A549 (cell line): ENCODE data around the gene ALDH16A1. TPM values are rescaled to one million over a fixed set of nuclear protein-coding genes. Genes with fewer than 3 reads are reported as not detected.

Source experiments
- ATAC-seq, 2 experiments: fragments of 200-7000 bp in 1 of 2; fragments of >200 bp in 1 of 2; cut with Nextera tagmentation in 1 of 2; cut with Tn5 transposase in 1 of 2; 3 replicates each; pipeline versions ENCODE4 v1.8.0 to v1.9.1; 2018 to 2020; ENCODE audit warnings: mild to moderate bottlenecking in 1 of 2, moderate library complexity in 1 of 2
- CTCF ChIA-PET: fragments of 300-600 bp; sonication (Branson Sonifier 250); formaldehyde crosslinking; extraction: SDS; loops from one replicate; lab custom pipeline; 2021; ENCODE audit warnings: antibody characterized with exemption, inconsistent platforms; lab: Yijun Ruan, JAX
- POLR2A ChIA-PET: fragments of 350-600 bp; formaldehyde crosslinking; extraction: SDS; loops from one replicate; lab custom pipeline; 2021; ENCODE audit warnings: antibody characterized with exemption, inconsistent platforms; lab: Yijun Ruan, JAX
- DNase-seq, 2 experiments: peaks; one replicate each; pipeline versions ENCODE4 v3.0.0 to v3.0.0-alpha.2; 2011 to 2016; ENCODE audit warnings: low read depth in 1 of 2, low spot score in 1 of 2
- FAIRE-seq: peaks from 2 replicates; lab custom pipeline; 2011; peaks lifted over from hg19 to GRCh38; lab: Jason Lieb, UNC
- H3K27ac ChIP-seq, 2 experiments: fragments of >200 bp; sonication (Bioruptor Twin); formaldehyde crosslinking; 3 replicates each; pipeline ENCODE4 v1.5.1; 2016 to 2017
- H3K4me1 ChIP-seq: fragments of >200 bp; sonication (Bioruptor Twin); formaldehyde crosslinking; 3 replicates; pipeline ENCODE4 v1.6.1; 2016
- H3K4me2 ChIP-seq: fragments of >200 bp; sonication (Bioruptor Twin); formaldehyde crosslinking; 3 replicates; pipeline ENCODE4 v1.6.1; 2016
- H3K4me3 ChIP-seq: fragments of >200 bp; sonication (Bioruptor Twin); formaldehyde crosslinking; 3 replicates; pipeline ENCODE4 v1.5.1; 2016
- H3K9me3 ChIP-seq: fragments of >200 bp; sonication (Bioruptor Twin); formaldehyde crosslinking; 3 replicates; pipeline ENCODE4 v1.6.1; 2016
- CBX2 ChIP-seq: fragments of 200-600 bp; sonication (generic); IDR thresholded peaks from 2 replicates; pipeline ENCODE4 v1.6.1; 2016; ENCODE audit warnings: low read depth, mild to moderate bottlenecking, borderline replicate concordance
- CBX8 ChIP-seq: fragments of 200-600 bp; sonication (generic); IDR thresholded peaks from 2 replicates; pipeline ENCODE4 v1.6.1; 2016
- CHD2 ChIP-seq: fragments of 150-350 bp; IDR thresholded peaks from 2 replicates; pipeline ENCODE4 v1.6.1; 2014; ENCODE audit warnings: low read length; ENCODE audit not compliant: partially characterized antibody
- EHF ChIP-seq: fragments of 250-450 bp; sonication (Bioruptor Pico); IDR thresholded peaks from 2 replicates; pipeline ENCODE4 v1.5.0; 2020; ENCODE audit warnings: mild to moderate bottlenecking
- FOSB ChIP-seq: fragments of 250-450 bp; sonication (Bioruptor Pico); IDR thresholded peaks from 2 replicates; pipeline ENCODE4 v1.5.0; 2020; ENCODE audit warnings: mild to moderate bottlenecking, moderate library complexity
- FOSL2 ChIP-seq, 2 experiments: fragments of 450-650 bp in 1 of 2; fragments of >200 bp in 1 of 2; sonication (Bioruptor Twin) in 1 of 2; formaldehyde crosslinking; IDR thresholded peaks; 2 replicates each; pipeline versions ENCODE4 v1.5.0 to v1.6.1; 2016 to 2020; ENCODE audit warnings: mild to moderate bottlenecking in 1 of 2, moderate library complexity in 1 of 2
- GATA3 ChIP-seq: IDR thresholded peaks from 2 replicates; pipeline ENCODE4 v1.6.1; 2012; ENCODE audit warnings: borderline replicate concordance
- HOXA7 ChIP-seq: fragments of 250-450 bp; sonication (Bioruptor Pico); IDR thresholded peaks from 2 replicates; pipeline ENCODE4 v1.5.0; 2020; ENCODE audit warnings: mild to moderate bottlenecking, moderate library complexity
- KDM5A ChIP-seq: fragments of 200-600 bp; sonication (generic); IDR thresholded peaks from 2 replicates; pipeline ENCODE4 v1.6.1; 2016; ENCODE audit warnings: antibody characterized with exemption, mild to moderate bottlenecking
- NR3C1 ChIP-seq: fragments of >200 bp; sonication (Bioruptor Twin); formaldehyde crosslinking; IDR thresholded peaks from 3 replicates; pipeline ENCODE4 v1.6.1; 2017
- PHF8 ChIP-seq: fragments of 200-600 bp; sonication (generic); IDR thresholded peaks from 2 replicates; pipeline ENCODE4 v1.6.1; 2016; ENCODE audit warnings: low read depth, mild to moderate bottlenecking, antibody characterized with exemption, moderate library complexity, borderline replicate concordance
- RAD21 ChIP-seq, 2 experiments: fragments of >200 bp in 1 of 2; sonication (Bioruptor Twin) in 1 of 2; formaldehyde crosslinking in 1 of 2; IDR thresholded peaks in 1 of 2; conservative IDR thresholded peaks in 1 of 2; 2 replicates in 1 of 2; 3 replicates in 1 of 2; pipeline ENCODE4 v1.6.1; 2012 to 2018; ENCODE audit warnings: inconsistent platforms in 1 of 2
- RFX5 ChIP-seq: fragments of 450-650 bp; IDR thresholded peaks from 2 replicates; pipeline ENCODE4 v1.7.1; 2014; ENCODE audit warnings: antibody characterized with exemption, mild to moderate bottlenecking, moderate library complexity
- TP53 ChIP-seq: fragments of 250-450 bp; sonication (Bioruptor Pico); IDR thresholded peaks from 2 replicates; pipeline ENCODE4 v1.5.0; 2021; ENCODE audit warnings: mild to moderate bottlenecking, moderate library complexity
- ZNF302 ChIP-seq: fragments of 250-450 bp; sonication (Bioruptor Pico); IDR thresholded peaks from 2 replicates; pipeline ENCODE4 v1.9.0; 2021; ENCODE audit warnings: inconsistent platforms, mild to moderate bottlenecking, moderate library complexity
- WGBS: methylation state at CpG from one replicate; pipeline ENCODE4 v1.1.6; 2017; ENCODE audit errors: missing lambda C conversion rate; 5-methylcytosine and 5-hydroxymethylcytosine counted together
- polyA plus RNA-seq, 4 experiments: library from polyadenylated mRNA; depleted of rRNA in 3 of 4; stranded (reverse); fragments of >200 nt; fragmentation: RNase III in 1 of 4; extraction: RNeasy Plus Mini Kit Qiagen cat#74134 plus additional on column Dnase treatment in 1 of 4; gene quantifications; 2 replicates in 3 of 4; 3 replicates in 1 of 4; pipeline ENCODE4 v1.2.3, GENCODE V29; 2011 to 2017
- TF ChIP-seq, protein P1 (sequence below): fragments of 450-650 bp; IDR thresholded peaks from 2 replicates; pipeline ENCODE4 v1.6.1; 2014; ENCODE audit warnings: antibody characterized with exemption
- TF ChIP-seq, protein P2 (sequence below): fragments of 250-450 bp; sonication (Bioruptor Pico); IDR thresholded peaks from 2 replicates; pipeline ENCODE4 v1.5.0; 2020; ENCODE audit warnings: low read depth, mild to moderate bottlenecking, moderate library complexity
- TF ChIP-seq, protein P3 (sequence below): IDR thresholded peaks from 2 replicates; pipeline ENCODE4 v1.6.1; 2012; ENCODE audit warnings: low read depth, borderline replicate concordance
- TF ChIP-seq, protein P4 (sequence below): IDR thresholded peaks from 2 replicates; pipeline ENCODE4 v1.6.1; 2012
- TF ChIP-seq, protein P5 (sequence below): fragments of >200 bp; sonication (Bioruptor Twin); formaldehyde crosslinking; IDR thresholded peaks from 2 replicates; pipeline ENCODE4 v1.6.1; 2016
- TF ChIP-seq, protein P6 (sequence below): fragments of 150-350 bp; IDR thresholded peaks from 2 replicates; pipeline ENCODE4 v1.6.1; 2014; ENCODE audit warnings: low read depth, mild to moderate bottlenecking, low read length

Gene ALDH16A1
- polyA plus RNA-seq, 2 of the 4 experiments (the other 2 are of a cell fraction): 10.2 to 23.0 TPM

DNA sequence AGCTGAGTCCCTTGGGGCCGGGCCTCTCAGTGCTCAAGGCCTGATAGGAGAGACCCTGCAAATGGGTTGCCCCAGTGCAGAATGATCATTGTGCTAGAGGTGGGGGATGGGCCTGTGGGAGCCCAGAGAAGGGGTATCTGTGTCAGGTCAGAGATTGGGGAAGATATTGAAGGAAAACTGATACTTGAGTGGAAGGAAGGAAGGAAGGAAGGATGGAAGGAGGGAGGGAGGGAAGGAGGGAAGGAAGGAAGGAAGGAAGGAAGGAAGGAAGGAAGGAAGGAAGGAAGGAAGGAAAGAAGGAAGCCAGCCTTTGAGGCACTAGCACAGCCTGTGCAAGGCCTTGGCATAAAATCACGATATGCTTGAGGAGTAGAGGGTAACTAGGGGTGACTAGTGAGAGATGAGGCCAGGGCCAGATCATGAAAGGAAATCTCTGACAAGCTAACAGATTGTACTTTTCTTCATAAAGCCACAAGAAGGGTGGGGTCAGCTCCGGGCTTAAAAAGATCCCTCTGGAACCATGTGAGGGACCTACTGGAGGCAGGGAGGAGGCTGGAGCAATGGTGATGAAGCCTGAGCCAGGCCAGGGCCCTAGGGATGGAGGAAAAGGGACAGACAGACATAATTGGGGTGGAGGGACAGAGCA is 41.2 kb upstream of the ALDH16A1 start:
- FAIRE-seq (no peak), ATAC-seq (no peak), DNase-seq (no peak)
- ChIA-PET POLR2A (interaction anchor here (1.3 to 1.4 kb wide), 2 partner anchors 10 to 42 kb away, joined by 3 to 4 read pairs; no protein-coding TSS in a partner anchor), CTCF (interaction anchor here (0.6 to 6.8 kb wide), 9 partner anchors 8 to 393 kb away, joined by 3 to 58 read pairs (median 3); partner anchors contain the start of gene GFY)
- Histone ChIP-seq H3K4me1 (no peaks in the 10 kb centered on the region), H3K4me3 (no peak overlapping the region), H3K27ac (no peak overlapping the region), H3K4me2 (no peak overlapping the region), H3K9me3 (no peaks in the 10 kb centered on the region)
- WGBS: 49% methylated on average over 3 of the region's 3 CpGs
- TF ChIP-seq FOSL2 (IDR thresholded peaks at IDR 0.05) (no peak), FOSL2 (CRISPR knock-in tag; IDR thresholded peaks at IDR 0.05) (no peak)
- TF ChIP-seq, protein P1, sequence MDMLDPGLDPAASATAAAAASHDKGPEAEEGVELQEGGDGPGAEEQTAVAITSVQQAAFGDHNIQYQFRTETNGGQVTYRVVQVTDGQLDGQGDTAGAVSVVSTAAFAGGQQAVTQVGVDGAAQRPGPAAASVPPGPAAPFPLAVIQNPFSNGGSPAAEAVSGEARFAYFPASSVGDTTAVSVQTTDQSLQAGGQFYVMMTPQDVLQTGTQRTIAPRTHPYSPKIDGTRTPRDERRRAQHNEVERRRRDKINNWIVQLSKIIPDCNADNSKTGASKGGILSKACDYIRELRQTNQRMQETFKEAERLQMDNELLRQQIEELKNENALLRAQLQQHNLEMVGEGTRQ: no peak

DNA sequence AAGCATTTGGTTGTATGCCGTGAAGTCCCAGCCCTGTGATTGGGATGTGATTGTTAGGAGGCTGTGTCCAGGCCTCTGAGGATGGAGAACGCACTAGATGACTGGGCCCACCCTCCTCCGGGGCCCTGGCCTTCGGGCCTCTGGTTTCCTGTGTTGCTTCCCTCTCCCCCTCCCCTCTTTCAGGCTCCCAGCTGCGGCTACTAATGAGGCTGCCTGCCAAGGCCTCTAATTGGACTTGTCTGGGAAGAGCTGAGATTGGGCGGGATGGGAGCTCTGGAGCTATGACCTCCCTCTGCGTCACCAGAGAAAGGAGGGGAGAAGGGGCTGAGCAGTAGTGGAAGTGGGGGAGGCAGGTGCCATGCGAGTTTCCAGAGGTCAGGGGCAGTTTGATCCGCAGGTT is 39.7 kb upstream of the ALDH16A1 start:
- WGBS: 75% methylated on average over 9 of the region's 9 CpGs
- no peak for ATAC-seq
- H3K4me3 ChIP-seq: no peak overlapping the region

DNA sequence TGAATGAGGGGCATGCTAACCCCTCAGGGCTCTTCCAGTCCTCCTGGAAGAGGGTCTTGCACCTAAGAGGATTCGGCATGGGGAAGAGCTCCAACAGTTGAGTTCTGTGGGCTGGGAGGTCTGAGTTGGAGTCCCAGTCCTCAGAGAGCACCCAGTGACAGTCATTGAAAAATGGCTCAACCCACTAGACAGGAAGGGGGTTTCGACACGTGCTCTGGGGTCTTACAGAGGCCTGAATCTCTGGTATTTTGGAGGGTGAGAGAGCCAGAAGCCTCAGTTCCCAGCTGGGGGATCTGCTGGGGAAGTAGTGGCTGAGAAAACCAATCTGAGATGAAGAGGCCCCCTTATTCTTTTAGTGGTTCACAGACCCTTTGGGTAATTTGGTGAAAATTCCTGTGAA is 38.8 kb upstream of the ALDH16A1 start:
- Histone ChIP-seq H3K9me3 (no peaks in the 10 kb centered on the region), H3K4me3 (no peak overlapping the region), H3K4me2 (no peak overlapping the region), H3K4me1 (no peaks in the 10 kb centered on the region), H3K27ac (no peak overlapping the region)
- DNase-seq (no peak), FAIRE-seq (no peak), ATAC-seq (no peak)
- no peak for TF ChIP-seq HOXA7 (CRISPR knock-in tag)
- no peak for TF ChIP-seq EHF (CRISPR knock-in tag)
- no peak for TF ChIP-seq ZNF302 (CRISPR knock-in tag)
- POLR2A ChIA-PET: no interaction called here
- CTCF ChIA-PET: interaction anchor here (0.6 to 6.8 kb wide), 6 partner anchors 11 to 130 kb away, joined by 3 to 58 read pairs (median 5); partner anchors contain the start of genes GFY and SLC17A7
- 55% methylated on average over 3 of the region's 3 CpGs for WGBS

More for the DNA sequence above, 39.7 kb upstream of the ALDH16A1 start:
- no peak for FAIRE-seq
- Histone ChIP-seq H3K9me3 (no peaks in the 10 kb centered on the region), H3K4me1 (no peaks in the 10 kb centered on the region), H3K4me2 (no peak overlapping the region), H3K27ac (no peak overlapping the region)
- DNase-seq: no peak
- TF ChIP-seq CBX2 (no peak), EHF (CRISPR knock-in tag) (no peak), NR3C1 (no peak), CHD2 (no peak), CBX8 (no peak), RFX5 (no peak), GATA3 (no peak), ZNF302 (CRISPR knock-in tag) (no peak), HOXA7 (CRISPR knock-in tag) (no peak), RAD21 (conservative IDR thresholded peaks at IDR 0.05 in 1 of 2, IDR thresholded peaks at IDR 0.05 in 1 of 2) (no peak), TP53 (CRISPR knock-in tag) (no peak), PHF8 (no peak), FOSL2 (IDR thresholded peaks at IDR 0.05) (no peak), FOSL2 (CRISPR knock-in tag; IDR thresholded peaks at IDR 0.05) (no peak), FOSB (no peak), KDM5A (no peak)
- TF ChIP-seq, protein P2, sequence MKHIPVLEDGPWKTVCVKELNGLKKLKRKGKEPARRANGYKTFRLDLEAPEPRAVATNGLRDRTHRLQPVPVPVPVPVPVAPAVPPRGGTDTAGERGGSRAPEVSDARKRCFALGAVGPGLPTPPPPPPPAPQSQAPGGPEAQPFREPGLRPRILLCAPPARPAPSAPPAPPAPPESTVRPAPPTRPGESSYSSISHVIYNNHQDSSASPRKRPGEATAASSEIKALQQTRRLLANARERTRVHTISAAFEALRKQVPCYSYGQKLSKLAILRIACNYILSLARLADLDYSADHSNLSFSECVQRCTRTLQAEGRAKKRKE (CRISPR knock-in tag): no peak
- TF ChIP-seq, protein P3, sequence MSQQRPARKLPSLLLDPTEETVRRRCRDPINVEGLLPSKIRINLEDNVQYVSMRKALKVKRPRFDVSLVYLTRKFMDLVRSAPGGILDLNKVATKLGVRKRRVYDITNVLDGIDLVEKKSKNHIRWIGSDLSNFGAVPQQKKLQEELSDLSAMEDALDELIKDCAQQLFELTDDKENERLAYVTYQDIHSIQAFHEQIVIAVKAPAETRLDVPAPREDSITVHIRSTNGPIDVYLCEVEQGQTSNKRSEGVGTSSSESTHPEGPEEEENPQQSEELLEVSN: no peak
- TF ChIP-seq, protein P4, sequence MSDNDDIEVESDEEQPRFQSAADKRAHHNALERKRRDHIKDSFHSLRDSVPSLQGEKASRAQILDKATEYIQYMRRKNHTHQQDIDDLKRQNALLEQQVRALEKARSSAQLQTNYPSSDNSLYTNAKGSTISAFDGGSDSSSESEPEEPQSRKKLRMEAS: no peak
- TF ChIP-seq, protein P5, sequence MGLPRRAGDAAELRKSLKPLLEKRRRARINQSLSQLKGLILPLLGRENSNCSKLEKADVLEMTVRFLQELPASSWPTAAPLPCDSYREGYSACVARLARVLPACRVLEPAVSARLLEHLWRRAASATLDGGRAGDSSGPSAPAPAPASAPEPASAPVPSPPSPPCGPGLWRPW: no peak
- TF ChIP-seq, protein P6, sequence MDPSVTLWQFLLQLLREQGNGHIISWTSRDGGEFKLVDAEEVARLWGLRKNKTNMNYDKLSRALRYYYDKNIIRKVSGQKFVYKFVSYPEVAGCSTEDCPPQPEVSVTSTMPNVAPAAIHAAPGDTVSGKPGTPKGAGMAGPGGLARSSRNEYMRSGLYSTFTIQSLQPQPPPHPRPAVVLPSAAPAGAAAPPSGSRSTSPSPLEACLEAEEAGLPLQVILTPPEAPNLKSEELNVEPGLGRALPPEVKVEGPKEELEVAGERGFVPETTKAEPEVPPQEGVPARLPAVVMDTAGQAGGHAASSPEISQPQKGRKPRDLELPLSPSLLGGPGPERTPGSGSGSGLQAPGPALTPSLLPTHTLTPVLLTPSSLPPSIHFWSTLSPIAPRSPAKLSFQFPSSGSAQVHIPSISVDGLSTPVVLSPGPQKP: no peak
- ChIA-PET POLR2A (no interaction called here), CTCF (interaction anchor here (0.6 to 6.8 kb wide), 8 partner anchors 9 to 347 kb away, joined by 3 to 58 read pairs (median 6); partner anchors contain the start of genes GFY and SLC17A7)
